AG04450 (cell line): ENCODE data around the gene POLR2J. TPM values are rescaled to one million over a fixed set of nuclear protein-coding genes. Genes with fewer than 3 reads are reported as not detected.

Source experiments
- CTCF ChIA-PET: fragments of 300-600, 350-600 bp; formaldehyde crosslinking; extraction: SDS; loops from one replicate; lab custom pipeline; 2022; ENCODE audit warnings: antibody characterized with exemption, inconsistent platforms; lab: Charles Lee
- POLR2A ChIA-PET: fragments of 350-600 bp; formaldehyde crosslinking; extraction: SDS; loops from one replicate; lab custom pipeline; 2021; ENCODE audit warnings: antibody characterized with exemption, inconsistent platforms; lab: Yijun Ruan, JAX
- DNase-seq: peaks from one replicate; pipeline ENCODE4 v3.0.0-alpha.2; 2011; ENCODE audit warnings: low read depth, low spot score
- H3K27ac ChIP-seq: one replicate; pipeline ENCODE4 v1.5.1; 2012; ENCODE audit warnings: low read depth, low read length, control low read depth
- H3K27me3 ChIP-seq: one replicate; pipeline ENCODE4 v1.6.0; 2012; ENCODE audit warnings: low read length; ENCODE audit not compliant: control insufficient read depth, insufficient read depth
- H3K4me3 ChIP-seq: 2 replicates; pipeline ENCODE4 v1.5.1; 2011; ENCODE audit warnings: mild to moderate bottlenecking, low read depth, low read length, control low read depth
- H3K9me3 ChIP-seq: 2 replicates; pipeline ENCODE4 v1.5.1; 2012; ENCODE audit warnings: low read length; ENCODE audit not compliant: control insufficient read depth, insufficient read depth
- polyA plus RNA-seq: library from polyadenylated mRNA; depleted of rRNA; stranded (reverse); fragments of >200 nt; gene quantifications from 2 replicates; pipeline ENCODE4 v1.2.3, GENCODE V29; 2011
- TF ChIP-seq, protein P1 (sequence below): IDR thresholded peaks from 2 replicates; pipeline ENCODE4 v1.5.1; 2011; ENCODE audit warnings: low read depth, low read length, control low read depth, inconsistent platforms

The POLR2J gene
- polyA plus RNA-seq, 1 experiment: 55.3 TPM

DNA sequence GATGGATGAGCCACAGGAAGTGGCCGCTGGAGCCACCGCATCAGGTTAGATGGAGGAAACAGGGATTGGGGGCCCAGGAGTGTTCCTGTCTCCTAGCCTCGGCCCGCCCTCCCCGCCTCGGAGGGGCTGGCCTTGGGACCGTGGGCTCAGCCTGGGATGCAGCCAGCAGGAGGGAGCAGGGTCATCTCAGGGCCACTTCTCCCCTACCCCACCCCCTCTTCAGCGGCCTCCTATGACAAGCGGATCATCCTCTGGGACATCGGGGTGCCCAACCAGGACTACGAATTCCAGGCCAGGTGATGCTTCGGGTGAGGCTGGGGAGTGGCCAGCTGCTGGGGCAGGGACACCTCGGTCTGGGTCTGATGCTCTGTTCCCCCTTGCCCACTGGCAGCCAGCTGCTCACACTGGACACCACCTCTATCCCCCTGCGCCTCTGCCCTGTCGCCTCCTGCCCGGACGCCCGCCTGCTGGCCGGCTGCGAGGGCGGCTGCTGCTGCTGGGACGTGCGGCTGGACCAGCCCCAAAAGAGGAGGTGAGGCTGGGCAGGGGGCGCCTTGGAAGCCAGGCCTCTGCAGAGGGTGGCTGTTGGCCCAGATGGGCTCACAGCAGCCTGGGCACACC lies 9.3 kb downstream of the POLR2J start:
- TF ChIP-seq, protein P1, sequence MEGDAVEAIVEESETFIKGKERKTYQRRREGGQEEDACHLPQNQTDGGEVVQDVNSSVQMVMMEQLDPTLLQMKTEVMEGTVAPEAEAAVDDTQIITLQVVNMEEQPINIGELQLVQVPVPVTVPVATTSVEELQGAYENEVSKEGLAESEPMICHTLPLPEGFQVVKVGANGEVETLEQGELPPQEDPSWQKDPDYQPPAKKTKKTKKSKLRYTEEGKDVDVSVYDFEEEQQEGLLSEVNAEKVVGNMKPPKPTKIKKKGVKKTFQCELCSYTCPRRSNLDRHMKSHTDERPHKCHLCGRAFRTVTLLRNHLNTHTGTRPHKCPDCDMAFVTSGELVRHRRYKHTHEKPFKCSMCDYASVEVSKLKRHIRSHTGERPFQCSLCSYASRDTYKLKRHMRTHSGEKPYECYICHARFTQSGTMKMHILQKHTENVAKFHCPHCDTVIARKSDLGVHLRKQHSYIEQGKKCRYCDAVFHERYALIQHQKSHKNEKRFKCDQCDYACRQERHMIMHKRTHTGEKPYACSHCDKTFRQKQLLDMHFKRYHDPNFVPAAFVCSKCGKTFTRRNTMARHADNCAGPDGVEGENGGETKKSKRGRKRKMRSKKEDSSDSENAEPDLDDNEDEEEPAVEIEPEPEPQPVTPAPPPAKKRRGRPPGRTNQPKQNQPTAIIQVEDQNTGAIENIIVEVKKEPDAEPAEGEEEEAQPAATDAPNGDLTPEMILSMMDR: no peak
- no peaks in the 10 kb centered on the region; the same call in 1 of the 2 replicates for H3K9me3 ChIP-seq
- POLR2A ChIA-PET: no interaction called here
- H3K4me3 ChIP-seq: no peak overlapping the region
- H3K27me3 ChIP-seq: no peaks in the 10 kb centered on the region
- no peak overlapping the region for H3K27ac ChIP-seq
- CTCF ChIA-PET: no interaction called here
- no peak for DNase-seq

DNA sequence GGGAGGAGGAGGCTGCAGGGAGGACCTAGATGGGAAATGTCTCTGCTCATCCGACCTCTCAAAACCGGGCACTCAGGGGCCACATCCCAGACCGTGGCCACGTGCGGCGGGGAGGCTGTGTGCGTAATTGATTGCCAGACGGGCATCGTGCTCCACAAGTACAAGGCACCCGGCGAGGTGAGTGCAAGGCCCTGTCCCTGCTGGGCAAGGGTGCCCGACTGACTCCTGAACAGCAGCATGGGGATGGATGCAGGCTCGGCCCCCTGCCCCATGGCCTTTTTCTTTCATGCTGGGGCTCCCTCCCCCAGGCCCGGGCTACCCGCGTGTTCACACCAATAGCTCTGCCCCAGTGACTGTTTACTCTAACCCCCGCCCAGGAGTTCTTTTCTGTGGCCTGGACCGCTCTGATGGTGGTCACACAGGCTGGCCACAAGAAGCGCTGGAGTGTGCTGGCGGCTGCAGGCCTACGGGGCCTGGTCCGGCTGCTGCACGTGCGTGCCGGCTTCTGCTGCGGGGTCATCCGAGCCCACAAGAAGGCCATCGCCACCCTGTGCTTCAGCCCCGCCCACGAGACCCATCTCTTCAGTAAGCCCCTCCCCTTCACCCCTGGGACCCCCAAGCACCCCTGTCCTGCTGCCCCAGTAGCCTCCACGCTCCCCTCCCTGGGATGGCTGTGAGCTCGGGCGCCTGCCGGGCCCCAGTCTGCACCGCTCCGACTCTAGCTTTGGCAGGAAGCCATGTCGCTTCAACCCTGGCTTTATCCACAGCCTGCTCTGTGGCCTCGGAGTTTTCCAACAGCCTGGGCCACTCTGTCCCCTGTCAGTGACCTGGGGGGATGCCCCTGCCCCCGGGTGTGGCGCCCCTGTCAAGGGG lies 10.0 kb downstream of the POLR2J start:
- no peak for DNase-seq
- Histone ChIP-seq H3K27ac (no peak overlapping the region), H3K27me3 (no peaks in the 10 kb centered on the region), H3K9me3 (no peaks in the 10 kb centered on the region; the same call in 1 of the 2 replicates), H3K4me3 (no peak overlapping the region)
- TF ChIP-seq, protein P1: no peak
- CTCF ChIA-PET: no interaction called here
- POLR2A ChIA-PET: no interaction called here

DNA sequence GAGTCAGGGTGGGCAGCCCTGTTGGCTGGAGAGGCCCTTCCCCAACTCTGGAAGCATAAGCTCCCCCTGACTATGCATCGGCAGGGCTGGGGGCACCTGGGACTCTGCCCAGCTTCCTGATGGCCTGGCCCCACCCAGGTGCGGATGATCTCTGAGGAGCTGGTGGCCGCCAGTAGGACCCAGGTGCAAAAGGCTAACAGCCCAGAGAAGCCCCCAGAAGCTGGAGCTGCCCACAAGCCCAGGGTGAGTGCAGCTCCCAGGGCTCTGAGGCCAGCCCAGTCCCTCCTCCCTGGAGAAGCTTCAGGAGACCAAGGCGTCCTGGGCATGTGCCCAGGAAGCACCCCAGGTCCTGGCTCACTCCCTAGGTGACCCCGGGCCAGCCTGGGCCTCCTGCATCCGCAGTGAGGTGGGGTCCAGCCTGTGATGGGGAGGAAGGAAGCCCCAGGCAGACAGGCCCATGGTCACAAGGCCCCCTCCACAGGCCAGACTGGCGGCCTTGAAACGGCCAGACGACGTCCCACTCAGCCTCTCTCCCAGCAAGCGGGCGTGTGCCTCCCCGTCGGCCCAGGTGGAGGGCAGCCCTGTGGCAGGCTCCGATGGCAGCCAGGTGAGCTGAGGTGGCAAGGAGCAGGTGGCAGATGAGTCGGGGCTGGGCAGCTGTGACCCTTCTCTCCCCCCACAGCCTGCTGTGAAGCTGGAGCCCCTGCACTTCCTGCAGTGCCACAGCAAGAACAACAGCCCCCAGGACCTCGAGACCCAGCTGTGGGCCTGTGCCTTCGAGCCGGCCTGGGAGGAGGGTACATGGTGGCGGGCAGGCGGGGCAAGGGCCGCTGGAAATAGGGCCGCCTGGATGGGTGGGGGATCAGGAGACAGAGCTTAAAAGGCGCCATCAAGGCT lies 10.9 kb downstream of the POLR2J start:
- H3K27me3 ChIP-seq: no peaks in the 10 kb centered on the region
- CTCF ChIA-PET: interaction anchor here (0.6 to 1.9 kb wide), 4 partner anchors 11 to 474 kb away, joined by 3 to 9 read pairs (median 6); partner anchors contain the start of gene ORAI2
- DNase-seq: no peak

DNA sequence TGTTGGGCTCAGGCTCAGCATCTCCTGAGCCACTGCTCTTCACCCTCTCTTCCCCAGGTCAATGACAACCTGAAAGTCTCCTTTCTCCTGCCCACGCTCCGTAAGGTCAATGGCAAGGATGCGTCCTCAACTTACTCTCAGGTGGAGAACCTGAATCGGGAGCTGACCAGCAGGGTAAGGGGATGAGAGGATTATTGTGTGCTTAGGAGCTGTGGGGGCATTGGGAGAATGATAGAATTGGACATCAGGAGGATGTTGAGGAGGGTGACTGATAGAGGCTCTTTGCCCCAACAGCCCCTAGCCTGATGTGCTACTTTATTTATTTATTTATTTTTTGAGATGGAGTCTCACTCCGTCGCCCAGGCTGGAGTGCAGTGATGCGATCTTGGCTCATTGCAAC lies 12.6 kb downstream of the POLR2J start:
- no peak overlapping the region for H3K4me3 ChIP-seq
- H3K9me3 ChIP-seq: no peaks in the 10 kb centered on the region; the same call in 1 of the 2 replicates
- no peak for DNase-seq
- no peaks in the 10 kb centered on the region for H3K27me3 ChIP-seq
- no peak overlapping the region for H3K27ac ChIP-seq
- CTCF ChIA-PET: interaction anchor here (0.6 to 1.9 kb wide), 5 partner anchors 32 to 601 kb away, joined by 3 to 13 read pairs (median 7); partner anchors contain the start of gene ORAI2
- POLR2A ChIA-PET: no interaction called here
- TF ChIP-seq, protein P1: no peak

More for the DNA sequence above, 10.9 kb downstream of the POLR2J start:
- Histone ChIP-seq H3K4me3 (no peak overlapping the region), H3K27ac (no peak overlapping the region), H3K9me3 (no peaks in the 10 kb centered on the region; the same call in 1 of the 2 replicates)
- POLR2A ChIA-PET: interaction anchor here (0.6 to 0.7 kb wide), 4 partner anchors 11 to 48 kb away, joined by 3 to 5 read pairs (median 4); no protein-coding TSS in a partner anchor
- TF ChIP-seq, protein P1: no peak
